Thyroid gland (tissue), 4 donors: Measurements from ENCODE around the gene APRT. TPM values are rescaled to one million over a fixed set of nuclear protein-coding genes. Genes with fewer than 3 reads are reported as not detected.

ENCODE experiments used
- DNase-seq, 2 donors: peaks; one replicate each; pipeline ENCODE4 v3.0.0-alpha.2; 2019
- H3K27ac ChIP-seq, 3 donors: fragments of 200-600 bp; sonication (generic); 1 replicate in 2 of 3; 2 replicates in 1 of 3; pipeline ENCODE4 v1.5.1; 2016 to 2019; ENCODE audit warnings: mild to moderate bottlenecking in 1 of 3, moderate library complexity in 1 of 3
- H3K27me3 ChIP-seq: fragments of 200-600 bp; sonication (generic); one replicate; pipeline ENCODE4 v1.5.1; 2019
- H3K36me3 ChIP-seq, 2 donors: fragments of 200-600 bp; sonication (generic); one replicate each; pipeline ENCODE4 v1.5.1; 2016 to 2019
- H3K4me1 ChIP-seq, 2 donors: fragments of 200-600 bp; sonication (generic); one replicate each; pipeline ENCODE4 v1.5.1; 2017 to 2019
- H3K4me3 ChIP-seq, 3 donors: fragments of 200-600 bp; sonication (generic); replicated peaks in 1 of 3; 1 replicate in 2 of 3; 2 replicates in 1 of 3; pipeline ENCODE4 v1.5.1; 2016; ENCODE audit warnings: mild to moderate bottlenecking in 1 of 3
- H3K9me3 ChIP-seq: fragments of 200-600 bp; sonication (generic); one replicate; pipeline ENCODE4 v1.5.1; 2017
- POLR2A ChIP-seq, 2 donors: fragments of 450-650 bp; IDR thresholded peaks; one replicate each; pipeline ENCODE4 v1.6.1; 2017; ENCODE audit warnings: antibody characterized with exemption in 2 of 2, mild to moderate bottlenecking in 2 of 2, moderate library complexity in 1 of 2
- WGBS, 2 donors: methylation state at CpG; one replicate each; pipeline ENCODE4 v1.1.5; 2017; 5-methylcytosine and 5-hydroxymethylcytosine counted together
- intact Hi-C: fragments of 100-400 bp; cut with DNase I; formaldehyde crosslinking; loops from one replicate; pipeline ENCODE4 v1.15.1; 2023
- total RNA-seq, 4 donors: library from RNA; depleted of rRNA; stranded (reverse); fragments of >200 nt; gene quantifications; one replicate each; pipeline ENCODE4 v1.2.3, GENCODE V29; 2016
- TF ChIP-seq, protein P1 (sequence below), 6 experiments: fragments of 200-600 bp in 3 of 6; fragments of 450-650 bp in 3 of 6; sonication (generic) in 3 of 6; IDR thresholded peaks; one replicate each; pipeline ENCODE4 v1.5.1; 2016 to 2019; ENCODE audit warnings: antibody characterized with exemption in 6 of 6, mild to moderate bottlenecking in 2 of 6, inconsistent platforms in 1 of 6, moderate library complexity in 1 of 6

The APRT gene
- total RNA-seq, 4 donors from 2014 or later = 88.9 to 182 (median 118) TPM

DNA sequence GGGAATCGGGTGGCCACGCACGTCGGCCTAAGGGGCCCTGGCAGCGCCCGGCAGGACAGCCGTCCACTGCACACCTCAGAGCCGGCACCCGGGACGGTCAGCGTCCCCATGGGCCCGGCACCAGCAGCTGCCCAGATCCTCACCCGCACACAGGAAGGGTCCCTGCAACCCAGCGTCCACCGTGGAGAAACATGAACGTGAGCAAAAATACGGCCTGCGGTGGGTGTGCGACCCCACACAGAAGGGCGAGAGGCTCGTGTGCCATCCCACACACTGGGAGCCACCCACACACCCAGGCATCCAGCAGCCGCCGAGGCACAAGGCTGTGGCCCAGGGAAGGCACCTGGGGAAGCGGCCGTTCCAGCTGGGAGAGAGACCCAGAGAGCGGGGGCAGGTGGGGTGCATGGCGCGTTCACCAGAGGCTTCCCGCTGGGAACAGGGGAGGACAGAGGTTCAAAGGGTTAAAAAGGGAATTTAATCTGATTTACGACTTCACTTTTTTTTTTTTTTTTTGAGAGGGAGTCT is 33.1 kb downstream of the APRT start:
- Histone ChIP-seq H3K4me3 (no peak overlapping the region), H3K4me1 (peaks cover 19 to 52% of the 10 kb centered on the region in 2 donors), H3K36me3 (no peaks in the 10 kb centered on the region), H3K27ac (no peak overlapping the region), H3K9me3 (no peaks in the 10 kb centered on the region), H3K27me3 (no peaks in the 10 kb centered on the region)
- DNase-seq = no peak
- TF ChIP-seq, protein P1, sequence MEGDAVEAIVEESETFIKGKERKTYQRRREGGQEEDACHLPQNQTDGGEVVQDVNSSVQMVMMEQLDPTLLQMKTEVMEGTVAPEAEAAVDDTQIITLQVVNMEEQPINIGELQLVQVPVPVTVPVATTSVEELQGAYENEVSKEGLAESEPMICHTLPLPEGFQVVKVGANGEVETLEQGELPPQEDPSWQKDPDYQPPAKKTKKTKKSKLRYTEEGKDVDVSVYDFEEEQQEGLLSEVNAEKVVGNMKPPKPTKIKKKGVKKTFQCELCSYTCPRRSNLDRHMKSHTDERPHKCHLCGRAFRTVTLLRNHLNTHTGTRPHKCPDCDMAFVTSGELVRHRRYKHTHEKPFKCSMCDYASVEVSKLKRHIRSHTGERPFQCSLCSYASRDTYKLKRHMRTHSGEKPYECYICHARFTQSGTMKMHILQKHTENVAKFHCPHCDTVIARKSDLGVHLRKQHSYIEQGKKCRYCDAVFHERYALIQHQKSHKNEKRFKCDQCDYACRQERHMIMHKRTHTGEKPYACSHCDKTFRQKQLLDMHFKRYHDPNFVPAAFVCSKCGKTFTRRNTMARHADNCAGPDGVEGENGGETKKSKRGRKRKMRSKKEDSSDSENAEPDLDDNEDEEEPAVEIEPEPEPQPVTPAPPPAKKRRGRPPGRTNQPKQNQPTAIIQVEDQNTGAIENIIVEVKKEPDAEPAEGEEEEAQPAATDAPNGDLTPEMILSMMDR (IDR thresholded peaks at IDR 0.05) = no peak
- no peak for TF ChIP-seq POLR2A (IDR thresholded peaks at IDR 0.05)
- intact Hi-C loops = no loop called here
- WGBS, 2 donors = 87 to 90% methylated on average over 19 to 26 of the region's 30 CpGs

DNA sequence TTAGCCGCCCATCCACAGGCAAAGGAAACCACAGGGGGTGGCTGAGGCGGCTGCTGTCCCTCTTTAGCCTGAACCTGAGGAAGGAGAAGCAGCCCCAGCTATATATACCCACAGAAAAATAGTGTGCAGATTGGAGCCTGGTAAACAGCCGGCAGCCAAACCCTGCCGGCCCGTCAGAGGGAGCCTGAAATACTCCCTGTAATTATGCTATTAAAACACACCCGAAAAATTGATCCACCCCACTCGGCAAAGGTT is 33.5 kb downstream of the APRT start:
- no peak for DNase-seq
- TF ChIP-seq, protein P1 (IDR thresholded peaks at IDR 0.05) = no peak
- no peak for TF ChIP-seq POLR2A (IDR thresholded peaks at IDR 0.05)
- 87 to 88% methylated on average over 7 of the region's 7 CpGs for WGBS, 2 donors
- H3K4me3 ChIP-seq = no peak overlapping the region
- no peak overlapping the region for H3K27ac ChIP-seq
- H3K36me3 ChIP-seq = no peaks in the 10 kb centered on the region
- peaks cover 17 to 52% of the 10 kb centered on the region in 2 donors for H3K4me1 ChIP-seq
- no peaks in the 10 kb centered on the region for H3K27me3 ChIP-seq
- no peaks in the 10 kb centered on the region for H3K9me3 ChIP-seq
- intact Hi-C loops = no loop called here

DNA sequence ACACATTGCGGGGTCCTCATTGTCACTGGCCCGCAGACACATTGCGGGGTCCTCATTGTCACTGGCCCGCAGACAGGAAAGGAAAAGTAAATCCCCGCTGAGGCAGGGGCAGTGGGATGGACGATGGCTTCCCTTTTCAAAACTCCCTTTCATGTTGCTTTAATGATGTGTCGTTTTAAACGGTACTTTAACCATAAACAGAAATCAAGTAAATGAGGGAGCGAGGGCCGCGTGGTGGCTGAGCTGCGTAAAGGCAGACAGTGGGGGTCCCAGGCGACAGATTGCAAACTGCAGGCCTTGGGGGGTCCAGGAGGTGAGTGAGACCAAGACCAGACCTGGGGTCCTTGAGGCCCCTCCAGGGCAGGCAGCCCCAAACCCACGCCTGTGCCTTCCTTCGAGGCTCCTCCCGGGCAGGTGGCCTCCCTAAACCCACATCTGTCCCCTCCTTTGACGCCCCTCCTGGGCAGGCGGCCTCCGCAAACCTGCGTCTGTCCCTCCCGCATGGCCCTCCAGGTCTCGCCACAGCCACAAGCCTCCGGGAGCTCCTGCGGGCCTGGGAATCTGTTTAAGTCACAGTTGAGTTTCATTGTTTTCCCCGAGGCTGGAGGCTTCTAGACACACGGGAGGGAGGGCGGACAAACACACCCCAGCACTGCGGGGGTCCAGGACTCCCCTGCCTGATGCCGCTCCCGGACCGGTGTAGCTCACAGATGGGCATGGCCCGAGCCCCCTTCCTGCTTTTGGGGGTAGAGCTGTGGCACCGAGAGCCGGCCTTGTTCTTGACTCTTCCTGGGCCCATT is 34.1 kb downstream of the APRT start:
- TF ChIP-seq POLR2A (IDR thresholded peaks at IDR 0.05) = no peak
- TF ChIP-seq, protein P1 (IDR thresholded peaks at IDR 0.05) = no peak
- no peaks in the 10 kb centered on the region for H3K36me3 ChIP-seq
- H3K4me3 ChIP-seq = no peak overlapping the region
- 88 to 89% methylated on average over 26 to 28 of the region's 34 CpGs for WGBS, 2 donors
- H3K27me3 ChIP-seq = no peaks in the 10 kb centered on the region
- H3K4me1 ChIP-seq = peaks cover 12 to 54% of the 10 kb centered on the region in 2 donors
- no peak for DNase-seq
- no peak overlapping the region for H3K27ac ChIP-seq
- intact Hi-C loops = no loop called here
- H3K9me3 ChIP-seq = no peaks in the 10 kb centered on the region

DNA sequence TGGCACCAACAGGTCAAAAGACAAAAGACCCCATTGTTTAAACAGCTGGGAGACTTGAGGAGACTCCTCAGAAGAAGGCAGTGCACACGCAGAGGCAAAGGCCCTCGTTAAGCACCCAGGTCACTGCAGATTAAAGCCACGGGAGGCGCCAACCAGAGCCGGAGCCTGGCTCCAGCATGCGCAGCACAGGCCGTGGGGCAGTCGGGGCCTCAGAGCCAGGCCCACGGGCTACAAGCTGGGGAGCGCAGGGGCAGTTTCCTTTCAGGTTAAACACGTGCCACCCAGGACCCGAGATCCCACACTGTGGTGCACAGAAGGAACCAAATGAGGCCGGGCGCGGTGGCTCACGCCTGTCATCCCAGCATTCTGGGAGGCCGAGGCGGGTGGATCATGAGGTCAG is 35.9 kb downstream of the APRT start:
- H3K9me3 ChIP-seq = no peaks in the 10 kb centered on the region
- no peak for TF ChIP-seq POLR2A (IDR thresholded peaks at IDR 0.05)
- TF ChIP-seq, protein P1 (IDR thresholded peaks at IDR 0.05) = no peak
- no peak overlapping the region for H3K4me3 ChIP-seq
- peaks cover 17 to 53% of the 10 kb centered on the region in 2 donors for H3K4me1 ChIP-seq
- no peak for DNase-seq
- H3K27me3 ChIP-seq = no peaks in the 10 kb centered on the region
- H3K36me3 ChIP-seq = no peaks in the 10 kb centered on the region
- no peak overlapping the region for H3K27ac ChIP-seq
- intact Hi-C loops = no loop called here
- WGBS, 2 donors = 88 to 92% methylated on average over 16 to 18 of the region's 18 CpGs

DNA sequence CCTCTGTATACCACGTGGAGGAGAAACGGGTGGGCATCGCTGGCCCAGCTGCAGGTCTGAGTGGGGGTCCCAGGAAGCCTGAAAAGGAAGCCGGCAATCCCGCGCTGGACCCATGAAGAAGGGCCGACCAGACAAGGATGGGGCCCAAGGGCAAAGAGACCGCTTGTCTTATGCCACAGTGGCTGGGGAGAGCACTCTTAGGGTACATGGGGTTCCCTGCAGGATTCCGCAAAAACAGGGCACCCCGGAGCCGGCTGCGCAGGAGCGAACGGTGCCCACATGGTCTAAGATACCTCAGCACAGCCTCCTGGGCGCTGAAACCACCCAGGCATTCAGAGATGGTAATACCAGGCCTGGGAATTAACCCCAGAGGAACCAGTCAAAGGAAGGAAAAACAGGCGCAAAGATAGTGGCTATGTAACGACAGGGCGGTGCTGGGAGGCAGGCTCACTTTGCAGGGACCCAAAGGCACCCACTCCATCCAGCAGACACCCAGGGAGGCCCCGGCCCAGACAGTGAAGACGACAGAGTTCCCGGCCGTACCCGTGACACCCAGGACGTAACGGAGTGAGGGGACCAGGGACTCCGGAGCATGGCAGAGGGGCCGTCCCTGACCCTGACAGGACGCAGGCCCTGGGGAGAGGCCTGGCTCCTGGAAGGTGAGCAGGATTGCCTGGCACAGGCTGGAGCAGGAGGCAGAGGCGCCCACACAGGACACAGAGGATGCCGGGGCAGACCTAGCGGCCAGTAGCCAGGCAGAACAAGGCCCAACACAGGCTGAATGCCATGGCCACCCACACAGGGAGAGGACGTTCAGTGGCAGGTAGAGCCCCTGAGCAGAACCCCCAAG is 37.0 kb downstream of the APRT start:
- no peak for DNase-seq
- TF ChIP-seq, protein P1 (IDR thresholded peaks at IDR 0.05) = no peak
- no peak for TF ChIP-seq POLR2A (IDR thresholded peaks at IDR 0.05)
- Histone ChIP-seq H3K9me3 (no peaks in the 10 kb centered on the region), H3K4me3 (no peak overlapping the region), H3K4me1 (peaks cover 25 to 53% of the 10 kb centered on the region in 2 donors), H3K36me3 (no peaks in the 10 kb centered on the region), H3K27ac (no peak overlapping the region), H3K27me3 (no peaks in the 10 kb centered on the region)
- intact Hi-C loops = no loop called here
- WGBS, 2 donors = 93% methylated on average over 23 to 29 of the region's 32 CpGs
